Stimulated activated CD8-positive, alpha-beta memory T cell treated with anti-CD3 and anti-CD28 coated beads, Interleukin-7, amount 100 ng/mL, for 24 hours (primary cell): ENCODE data around the gene CALML4.
"Not testable (repeated sequence)": the region's sequence is repeated elsewhere in the genome, so short reads cannot be mapped to it uniquely, and the experiment has no call there.

Experiments
- DNase-seq: peaks from one replicate; pipeline ENCODE4 v3.0.0-alpha.2; 2020; ENCODE audit warnings: low read depth

The CALML4 gene, protein sequence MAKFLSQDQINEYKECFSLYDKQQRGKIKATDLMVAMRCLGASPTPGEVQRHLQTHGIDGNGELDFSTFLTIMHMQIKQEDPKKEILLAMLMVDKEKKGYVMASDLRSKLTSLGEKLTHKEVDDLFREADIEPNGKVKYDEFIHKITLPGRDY

DNA sequence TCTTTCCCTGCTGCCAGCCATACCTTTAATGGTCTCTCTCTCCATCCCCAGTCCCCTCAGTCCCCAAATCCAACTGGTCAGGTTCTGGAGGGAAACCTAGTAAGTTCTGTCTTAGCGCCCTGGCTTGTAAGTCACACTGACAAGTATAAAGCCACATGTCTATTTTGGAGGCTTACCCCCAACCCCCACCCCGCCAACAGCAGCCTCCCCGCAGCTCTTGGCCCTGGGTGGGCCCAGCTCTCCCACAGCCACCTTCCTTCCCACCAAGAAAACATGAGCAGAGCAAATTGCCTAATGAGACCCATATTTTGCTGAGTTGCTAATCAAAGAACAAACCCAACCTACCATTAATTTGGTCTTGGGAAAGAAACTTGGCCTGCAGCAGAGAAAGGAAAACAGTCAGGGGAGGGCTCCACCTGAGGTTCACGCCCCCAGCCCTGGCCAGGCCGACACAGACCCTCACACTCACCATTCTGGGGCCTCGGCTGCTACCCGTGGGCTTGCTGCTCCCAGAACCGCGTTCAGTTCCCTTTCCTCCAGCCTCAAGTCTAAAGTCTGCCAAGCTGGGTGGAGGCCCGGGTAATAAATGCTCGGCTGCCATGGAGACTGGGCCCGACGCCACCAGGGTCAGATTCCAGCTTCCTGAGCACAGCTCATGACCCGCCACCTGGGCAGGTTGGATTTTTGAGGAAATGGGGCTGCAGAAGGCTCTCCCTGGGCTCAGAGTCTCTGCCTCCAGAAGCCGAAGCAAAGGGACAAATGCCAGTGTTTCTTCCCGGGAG, at the start of gene CALML4:
TSS of gene CALML4 (minus strand) at position 557 of the 782 bp plus-strand sequence. CDS start at position 472, 85 bp downstream.
- DNase-seq, result no peak

DNA sequence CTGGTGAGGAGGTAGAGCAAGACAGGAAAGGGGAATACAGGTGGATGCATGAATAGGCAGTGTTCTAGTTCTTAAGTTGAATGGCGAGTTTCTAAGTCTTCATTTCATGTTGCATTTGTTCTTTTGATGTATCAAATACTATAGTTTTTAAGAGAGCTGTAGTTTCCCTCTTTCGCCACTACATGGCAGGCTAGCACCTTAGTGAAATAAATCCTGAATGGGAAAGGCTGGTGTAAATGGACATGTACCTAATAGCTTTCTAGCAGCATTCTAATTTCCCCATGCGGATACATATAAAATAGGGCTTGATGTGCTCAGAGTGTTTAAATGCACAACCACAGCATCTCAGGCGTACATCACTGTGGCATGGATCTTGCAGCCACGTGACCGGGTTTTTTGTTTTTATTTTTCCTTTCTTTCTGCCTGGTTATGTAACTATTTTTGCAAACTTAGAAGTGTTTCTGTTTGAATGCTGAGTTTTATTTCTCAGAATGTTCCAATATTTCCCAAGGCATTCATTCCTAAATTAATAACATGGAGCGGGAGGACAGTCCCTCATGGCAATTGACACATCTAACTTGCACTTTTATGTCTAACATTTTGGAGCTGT, 47.9 kb upstream of the CALML4 start:
- no peak for DNase-seq

DNA sequence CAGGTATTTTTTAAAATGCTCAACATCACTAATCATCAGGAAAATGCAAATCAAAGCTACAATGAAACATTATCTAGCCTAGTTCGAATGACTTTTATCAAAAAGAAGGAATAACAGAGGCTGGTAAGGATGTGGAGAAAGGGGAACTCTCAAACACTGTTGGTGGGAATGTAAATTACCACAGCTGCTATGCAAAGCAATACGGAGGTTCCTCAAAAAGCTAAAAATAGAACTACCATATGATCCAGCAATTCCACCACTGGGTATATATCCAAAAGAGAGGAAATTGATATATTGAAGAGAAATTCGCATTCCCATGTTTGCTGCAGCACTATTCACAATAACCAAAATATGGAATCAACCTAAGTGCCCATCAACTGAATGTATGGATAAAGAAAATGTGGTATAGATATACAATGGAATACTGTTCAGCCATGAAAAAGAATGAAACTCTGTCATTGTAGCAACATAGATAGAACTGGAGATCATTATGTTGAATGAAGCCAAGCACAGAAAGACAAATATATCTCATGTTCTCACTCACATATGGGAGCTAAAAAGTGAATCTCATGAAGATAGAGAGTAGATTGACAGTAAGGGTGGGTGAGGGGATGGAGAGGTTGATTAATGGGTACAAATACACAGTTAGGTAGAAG, 44.1 kb upstream of the CALML4 start:
- DNase-seq, result no peak

DNA sequence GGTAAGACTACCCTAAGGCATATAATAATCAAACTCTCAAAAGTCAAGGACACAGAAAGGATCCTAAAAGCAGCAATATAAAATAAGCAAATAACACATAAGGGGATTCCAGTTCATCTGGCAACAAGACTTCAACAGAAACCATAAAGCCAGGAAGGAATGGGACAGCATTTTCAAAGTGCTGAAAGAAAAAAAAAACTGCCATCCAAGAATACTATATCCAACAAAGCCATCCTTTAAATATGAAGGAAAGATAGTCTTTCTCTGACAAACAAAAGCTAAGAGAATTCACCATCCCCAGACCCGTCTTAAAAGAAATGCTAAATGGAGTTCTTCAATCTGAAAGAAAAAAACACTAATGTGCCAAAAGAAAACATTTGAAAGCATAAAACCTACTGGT, 39.1 kb upstream of the CALML4 start:
- DNase-seq, result no peak

DNA sequence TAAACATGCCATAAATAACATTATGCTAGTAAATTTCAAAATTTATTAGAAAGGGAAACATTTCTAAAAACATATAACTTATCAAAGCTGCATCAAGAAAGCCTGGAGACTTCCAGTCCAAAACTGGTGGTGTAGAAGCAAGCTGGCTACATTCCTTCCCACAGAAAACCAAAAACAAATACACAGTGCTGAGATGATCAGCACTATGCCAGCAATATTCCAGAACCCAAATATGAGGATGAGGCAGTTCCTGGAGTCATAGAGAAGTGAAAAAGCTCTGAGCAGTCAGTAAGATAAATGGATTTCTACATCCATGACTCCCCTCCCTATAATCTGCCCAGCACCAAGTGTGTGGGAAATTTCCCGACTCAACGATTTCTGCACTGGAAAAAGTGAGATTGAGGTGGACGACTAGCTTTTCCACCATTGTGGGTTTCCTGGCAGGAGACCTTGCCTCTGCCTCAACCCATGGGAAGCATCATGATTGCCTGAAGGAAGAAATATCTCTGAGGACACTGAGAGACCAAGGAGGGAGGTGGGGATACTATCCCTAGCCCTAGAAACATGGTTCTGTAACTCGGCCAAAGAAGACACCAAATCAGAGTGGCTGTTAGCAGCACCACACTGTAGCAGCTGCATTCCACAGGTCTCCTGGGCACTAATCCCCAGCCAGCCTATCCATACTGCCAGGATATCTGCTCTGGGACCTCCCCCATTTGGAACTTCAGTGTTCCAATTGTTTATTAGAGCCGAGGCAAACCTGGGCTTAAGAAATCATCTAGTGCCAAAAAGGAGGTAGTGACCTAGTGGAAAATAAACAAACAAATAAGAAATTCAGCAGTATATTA, 36.2 kb upstream of the CALML4 start:
- DNase-seq, result no peak

DNA sequence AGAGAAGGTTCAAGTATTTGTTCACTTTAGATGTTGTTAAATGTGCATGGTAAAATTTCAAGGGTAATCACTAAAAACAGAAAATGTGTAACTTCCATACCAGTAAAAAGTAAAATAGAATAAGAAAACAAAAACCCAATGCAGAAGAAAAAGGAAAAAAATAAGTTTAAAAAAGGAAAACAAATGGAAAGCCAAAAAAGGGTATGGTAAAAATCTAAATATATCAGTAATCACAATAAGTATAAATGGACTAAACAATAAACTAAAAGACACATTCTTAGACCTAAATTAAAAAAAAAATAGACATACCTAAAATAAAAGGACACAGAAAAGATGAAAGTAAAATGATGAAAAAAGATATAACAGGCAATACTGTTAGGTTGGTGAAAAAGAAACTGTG, 33.9 kb upstream of the CALML4 start:
- DNase-seq, result no peak

DNA sequence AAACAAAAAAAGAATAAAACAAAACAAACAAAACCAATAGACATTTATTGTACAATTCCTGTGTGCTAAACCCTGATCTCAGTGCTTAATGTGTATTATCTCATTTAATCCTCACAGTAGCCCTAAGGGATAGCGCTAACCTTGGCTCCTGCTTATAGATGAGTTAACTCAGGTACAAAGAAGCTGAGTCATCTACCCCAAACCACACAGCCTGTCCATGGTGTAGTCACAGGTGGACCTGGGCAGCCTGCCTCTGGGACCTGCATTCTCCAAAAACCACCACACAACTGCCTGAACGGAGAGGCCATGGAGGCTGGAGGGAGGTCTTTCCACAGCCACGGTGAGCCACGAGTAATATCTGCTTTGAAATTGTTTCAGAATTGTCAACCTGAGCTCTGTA, 29.9 kb upstream of the CALML4 start:
- DNase-seq, result no peak

DNA sequence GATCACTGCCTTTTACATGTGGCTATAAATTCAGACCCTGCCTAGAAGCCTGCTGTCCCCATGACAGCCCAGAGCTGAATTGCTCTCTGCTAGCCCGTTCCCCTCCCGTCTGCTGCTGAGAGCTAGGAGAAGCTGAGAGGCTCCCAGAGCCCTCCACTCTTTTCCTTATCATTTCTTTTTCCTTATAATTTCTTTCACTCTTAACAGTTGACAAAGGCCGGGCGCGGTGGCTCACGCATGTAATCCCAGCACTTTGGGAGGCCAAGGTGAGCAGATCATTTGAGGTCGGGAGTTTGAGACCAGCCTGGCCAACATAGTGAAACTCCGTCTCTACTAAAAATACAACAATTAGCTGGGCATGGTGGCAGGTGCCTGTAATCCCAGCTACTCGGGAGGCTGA, 29.4 kb upstream of the CALML4 start:
- not testable (repeated sequence) for DNase-seq

DNA sequence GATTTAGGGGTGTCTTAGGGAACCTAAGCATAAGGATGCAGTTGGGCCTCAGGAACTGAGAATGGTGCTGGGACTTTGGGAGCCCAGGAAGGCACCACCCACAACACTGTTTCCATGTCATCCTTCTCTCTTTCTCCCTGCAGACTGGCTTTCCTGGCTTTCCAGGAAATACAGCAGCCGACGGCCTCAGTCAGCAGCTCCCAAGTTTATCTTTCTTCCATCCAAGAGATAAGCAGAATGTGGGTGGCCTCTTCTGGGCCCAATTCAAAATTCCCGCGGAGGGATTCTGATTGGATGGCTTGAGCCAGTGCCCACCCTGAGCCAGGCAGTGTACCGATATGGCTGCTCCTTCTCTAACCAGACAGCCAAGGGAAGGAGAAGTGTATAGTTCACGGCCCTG, 28.9 kb upstream of the CALML4 start:
- no peak for DNase-seq

DNA sequence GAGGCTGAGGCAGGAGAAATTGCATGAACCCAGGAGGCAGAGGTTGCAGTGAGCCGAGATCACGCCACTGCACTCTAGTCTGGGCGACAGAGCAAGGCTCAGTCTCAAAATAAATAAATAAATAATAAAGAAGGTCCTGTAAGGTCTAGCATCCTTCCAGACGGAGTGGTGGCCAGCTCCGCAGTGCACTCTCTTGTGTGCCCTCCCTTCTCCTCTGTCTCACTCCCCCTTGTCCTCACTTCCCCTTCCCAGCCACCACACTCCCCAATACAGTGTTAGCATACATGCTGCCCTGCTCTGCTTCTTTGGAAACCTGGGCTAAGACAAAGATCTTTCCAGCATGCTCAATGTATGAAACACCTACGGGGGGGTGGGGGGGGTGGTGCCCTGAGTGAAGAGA, 27.8 kb upstream of the CALML4 start:
- DNase-seq, result no peak

DNA sequence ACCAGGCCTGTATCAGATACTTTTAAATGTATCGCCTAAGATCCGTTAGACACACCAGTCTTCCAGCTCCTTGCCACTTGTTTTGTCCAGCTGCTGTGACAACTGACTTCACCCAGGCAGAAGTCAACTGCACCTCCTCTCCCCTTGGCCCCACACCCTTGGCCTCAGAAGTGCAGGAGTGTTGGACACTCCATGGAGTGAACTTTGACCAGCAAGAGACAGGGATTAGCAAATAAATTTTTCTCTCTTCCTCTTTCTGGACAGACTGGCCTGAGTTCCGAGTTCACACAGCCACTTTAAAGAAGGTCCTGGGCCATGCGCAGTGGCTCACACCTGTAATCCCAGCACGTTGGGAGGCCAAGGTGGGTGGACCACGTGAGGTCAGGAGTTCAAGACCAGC, 27.3 kb upstream of the CALML4 start:
- no peak for DNase-seq

DNA sequence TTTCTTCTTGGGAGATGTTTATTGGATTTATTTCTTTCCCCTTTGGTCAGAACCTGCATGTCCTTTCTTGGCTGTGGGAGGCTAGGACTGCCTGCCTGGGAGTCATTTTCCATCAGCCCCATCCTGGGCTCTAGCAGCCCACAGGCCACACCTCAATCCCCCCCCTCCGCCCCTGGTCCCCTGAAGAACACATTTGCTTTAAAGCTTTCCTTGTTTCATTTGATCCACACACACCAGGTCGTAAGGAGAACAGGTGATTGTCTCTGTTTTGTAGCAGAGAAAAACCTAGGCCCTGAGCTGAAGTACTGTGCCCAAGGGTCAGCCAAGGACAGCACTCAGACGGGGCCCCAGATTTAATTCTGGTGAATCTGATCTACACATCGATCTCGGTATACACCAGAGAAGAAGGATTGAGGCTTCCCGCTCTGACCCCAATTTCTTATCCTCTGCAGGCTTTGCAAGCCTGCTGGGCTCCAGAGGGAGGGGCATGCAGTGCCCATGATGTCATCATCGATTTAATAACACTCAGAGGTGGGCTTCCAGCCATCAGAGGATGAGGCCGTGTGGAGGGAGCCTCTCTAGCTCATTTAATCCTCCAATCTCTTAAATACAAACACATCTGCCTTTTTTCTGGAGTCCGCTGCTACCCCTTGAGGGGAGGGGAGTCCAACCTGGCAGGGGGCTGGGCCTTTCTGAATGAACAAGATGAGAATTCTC, 26.1 kb upstream of the CALML4 start:
- DNase-seq, result no peak

DNA sequence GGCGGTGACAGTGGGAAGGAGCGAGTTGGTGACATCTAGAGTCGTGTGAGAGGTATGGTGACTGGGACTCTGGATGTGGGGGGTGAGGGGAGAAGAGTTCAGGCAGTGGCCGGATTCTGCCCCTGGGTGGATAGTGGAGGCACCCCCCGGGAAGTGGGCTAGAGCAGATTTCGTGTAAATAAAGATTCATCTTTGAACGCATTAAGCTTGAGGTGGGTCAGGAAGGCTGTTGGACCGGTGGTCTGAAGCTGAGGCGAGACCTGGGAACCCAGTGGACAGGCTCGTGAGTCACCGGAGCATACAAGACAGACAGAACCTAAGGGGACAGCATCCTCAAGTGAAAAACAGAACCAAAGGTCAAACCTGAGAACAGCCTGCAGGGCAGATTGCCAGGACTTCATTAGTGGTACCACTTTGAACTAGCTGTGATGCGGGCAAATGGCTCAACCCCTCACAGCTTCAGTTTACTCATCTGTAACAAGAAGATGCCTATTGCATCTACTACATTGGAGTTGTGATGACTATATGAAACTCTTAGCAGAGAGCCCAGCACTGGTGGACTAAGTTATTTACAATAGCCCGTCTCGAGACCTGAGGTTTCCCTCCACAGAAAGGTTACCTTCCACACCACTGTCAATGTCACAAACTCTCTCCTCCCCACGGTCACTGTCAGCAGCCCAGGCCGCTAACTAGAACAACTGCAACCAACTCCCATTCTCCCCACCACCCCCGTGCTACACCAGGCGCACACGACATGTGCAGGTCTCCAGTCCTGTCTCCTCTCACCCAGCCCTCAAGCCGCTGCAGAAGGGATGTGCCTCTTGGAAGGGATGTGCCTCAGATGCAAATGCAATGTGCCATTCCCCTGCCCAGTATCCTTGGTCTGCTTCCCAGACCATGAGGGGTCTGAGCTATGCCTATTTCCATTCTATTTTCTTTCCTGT, 25.3 kb upstream of the CALML4 start:
- DNase-seq, result no peak

DNA sequence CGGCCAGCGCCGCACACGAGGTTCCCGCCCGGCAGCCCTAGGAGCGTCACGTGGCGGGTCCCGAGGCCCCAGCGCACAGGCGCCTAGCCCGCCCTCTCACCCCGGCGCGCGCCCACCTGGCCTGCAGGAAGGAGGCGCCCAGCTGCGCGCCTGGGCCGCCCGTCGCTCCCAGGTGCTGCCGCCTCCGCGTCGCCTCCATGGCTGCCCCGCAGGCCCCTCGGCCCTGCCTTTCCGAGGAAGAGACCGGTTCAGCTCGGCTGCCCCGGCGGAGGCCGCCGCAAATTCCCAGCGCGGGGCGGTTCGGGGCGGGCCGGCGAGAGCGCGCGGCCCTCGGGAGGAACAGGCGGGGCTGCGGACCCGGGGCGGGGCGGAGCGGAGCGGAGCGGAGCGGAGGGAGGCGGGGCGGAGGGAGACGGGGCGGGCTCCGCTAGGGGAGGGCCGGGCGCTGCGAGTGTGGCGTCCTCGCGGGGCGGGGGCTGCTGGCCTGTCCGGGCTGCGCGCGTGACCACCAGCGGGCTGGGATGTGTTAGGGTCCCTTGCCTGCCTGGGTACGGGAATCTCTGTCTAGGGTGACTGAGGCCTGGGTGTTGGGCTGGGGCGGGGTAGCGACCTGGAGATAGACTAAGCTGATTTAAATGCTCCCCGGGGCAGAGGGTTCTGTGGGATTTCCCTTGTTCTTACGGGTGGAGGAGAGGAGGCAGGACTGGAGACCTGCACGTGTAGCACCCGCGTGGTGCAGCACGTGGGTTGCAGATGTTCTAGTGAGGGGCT, 24.4 kb upstream of the CALML4 start, which contains the start of gene CLN6:
TSS of gene CLN6 (minus strand) at position 343 of the 771 bp plus-strand sequence. CDS start at position 199, 144 bp downstream.
- peak; percentile 54 for DNase-seq

DNA sequence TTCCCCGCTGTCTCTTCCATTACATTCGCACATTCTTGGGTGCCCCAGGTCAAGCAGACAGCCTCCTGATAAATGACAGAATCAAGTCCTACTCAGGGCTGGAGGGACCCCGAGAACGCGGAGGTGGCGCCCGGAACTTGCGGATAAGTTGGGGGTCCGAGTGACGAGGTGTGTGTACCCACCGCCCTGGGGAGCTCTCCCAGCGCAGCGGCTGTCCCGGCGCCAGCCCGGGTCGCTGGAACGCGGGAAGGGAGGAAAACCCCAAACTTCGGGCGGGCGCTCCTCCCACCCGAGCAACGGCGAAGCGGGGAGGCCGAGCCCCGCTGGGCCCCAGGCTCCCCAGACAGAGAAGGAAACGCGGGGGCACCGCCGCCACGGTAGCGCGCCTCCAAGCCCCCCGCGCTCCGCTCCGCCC, 23.8 kb upstream of the CALML4 start:
- no peak for DNase-seq

DNA sequence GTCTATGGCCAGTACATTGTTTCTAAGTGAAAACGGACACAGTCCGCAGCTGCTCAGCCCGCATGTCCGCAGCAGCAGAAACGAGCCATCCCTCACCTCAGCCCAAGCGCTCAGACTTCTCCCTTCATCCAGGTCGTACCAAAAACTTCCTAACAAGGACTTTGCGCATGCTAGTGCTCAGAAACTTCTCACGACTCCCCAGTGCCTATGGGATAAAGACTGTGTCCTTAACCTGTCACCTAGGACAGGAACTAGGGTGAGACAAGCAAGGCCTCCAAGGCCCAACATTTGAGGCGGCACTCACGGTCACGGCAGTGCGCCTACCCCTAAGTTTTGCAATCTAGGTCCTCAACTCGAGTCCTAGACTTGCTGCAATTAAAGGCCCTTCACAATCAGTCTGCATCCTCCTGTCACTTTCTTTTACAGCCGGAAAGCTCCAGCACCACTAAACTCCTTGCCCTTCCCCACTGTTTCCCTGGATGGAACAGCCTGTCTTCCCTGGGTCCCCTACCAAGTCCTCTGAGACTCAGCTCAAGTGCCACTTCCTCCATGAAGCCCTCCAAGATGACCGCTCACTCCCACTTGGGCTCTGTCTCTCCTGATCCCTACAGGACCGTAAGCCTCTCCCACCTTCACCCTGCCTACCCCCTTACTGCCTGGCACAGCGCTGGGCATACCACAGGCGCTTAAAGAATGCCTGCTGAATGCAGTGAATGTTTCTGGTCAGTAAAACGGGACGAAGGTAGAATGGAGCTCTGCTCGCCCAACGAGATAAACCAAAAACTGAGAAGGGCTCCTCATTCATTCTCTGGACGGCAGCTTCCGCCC, 23.2 kb upstream of the CALML4 start:
- no peak for DNase-seq

DNA sequence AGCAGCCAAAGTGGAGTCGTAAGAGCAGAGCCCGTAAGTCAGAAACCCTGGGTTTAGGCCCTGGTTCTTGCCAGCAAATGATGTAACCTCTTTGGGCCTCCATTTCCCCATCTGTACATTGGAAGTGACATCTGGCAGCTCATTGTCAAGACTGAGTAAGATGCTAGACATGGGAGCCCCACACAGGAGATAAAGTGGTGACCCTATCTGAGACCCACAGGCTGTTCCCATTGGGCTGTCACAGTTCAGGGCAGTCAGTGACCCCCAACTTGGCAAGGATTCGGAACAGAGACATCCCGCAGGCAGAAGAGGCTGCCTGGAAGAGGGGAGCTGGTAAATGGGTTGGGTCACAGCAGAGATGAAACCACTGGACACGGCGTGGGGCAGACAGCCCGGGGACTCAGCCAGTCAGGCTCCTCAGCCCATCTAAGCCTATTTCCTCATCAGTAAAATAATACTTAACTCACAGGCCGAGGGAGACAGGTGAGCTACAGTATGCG, 22.6 kb upstream of the CALML4 start:
- no peak for DNase-seq

DNA sequence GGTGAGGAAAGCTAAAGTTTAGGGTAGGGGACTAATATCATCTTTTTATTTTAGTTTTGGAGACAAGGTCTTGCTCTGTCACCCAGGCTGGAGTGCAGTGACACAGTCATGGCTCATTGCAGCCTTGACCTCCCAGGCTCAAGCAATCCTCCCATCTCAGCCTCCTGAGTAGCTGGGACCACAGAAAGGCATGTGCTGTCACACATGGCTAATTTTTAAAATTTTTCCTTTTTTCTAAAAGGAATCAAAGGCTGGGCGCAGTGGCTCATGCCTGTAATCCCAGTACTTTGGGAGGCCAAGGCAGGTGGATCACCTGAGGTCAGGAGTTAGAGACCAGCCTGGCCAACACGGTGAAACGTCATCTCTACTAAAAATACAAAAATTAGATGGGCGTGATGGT, 20.3 kb upstream of the CALML4 start:
- not testable (repeated sequence) for DNase-seq
